ENCODE measurements around the gene RIN3. TPM values are rescaled to one million over a fixed set of nuclear protein-coding genes. Genes with fewer than 3 reads are reported as not detected.

RIN3 gene
- total RNA-seq, 2 donors from 2014 or later = 47.4 to 54.2 TPM

DNA sequence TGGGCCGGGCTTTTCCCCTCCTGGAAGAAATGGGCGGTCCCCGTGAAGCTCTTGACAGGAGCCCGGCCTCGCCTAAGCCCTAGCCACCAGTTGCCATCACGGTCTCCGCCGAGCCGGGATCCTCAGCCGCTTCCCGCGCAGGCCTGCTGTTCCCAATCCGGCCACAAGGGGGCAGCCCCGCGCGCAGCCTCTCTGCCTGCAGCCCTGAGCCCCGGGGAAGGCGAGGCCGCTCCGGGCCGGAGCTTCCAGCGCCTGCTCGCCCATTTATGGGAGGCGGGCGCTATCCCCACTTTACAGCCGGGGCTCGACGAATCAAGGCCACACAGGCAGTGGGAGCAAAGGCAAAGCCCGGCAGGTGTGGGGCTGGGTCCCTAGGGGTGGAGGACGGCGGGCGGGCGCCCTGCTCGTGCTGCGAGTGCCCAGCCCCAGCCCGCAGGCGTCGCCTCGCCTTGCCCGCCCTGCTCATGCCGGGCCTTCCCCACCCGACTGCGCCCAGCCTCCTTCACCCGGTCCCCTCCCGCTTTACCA, 173.4 kb downstream of the RIN3 start:
- ATAC-seq (ENCODE audit: insufficient number of reproducible peaks, low FRiP score, low read depth) = peak; percentile 75
- Histone ChIP-seq H3K36me3 (peaks cover 20% of the 10 kb centered on the region), H3K27me3 (replicated peaks; ENCODE audit: insufficient read depth) (no peaks in the 10 kb centered on the region), H3K27ac (no peak overlapping the region), H3K9me3 (no peaks in the 10 kb centered on the region), H3K4me3 (peak overlapping the region; percentile 63), H3K4me1 (ENCODE audit: control insufficient read depth in 1 of 2, low read depth in 2 of 2) (peaks cover 0 to 12% of the 10 kb centered on the region in 2 donors)
- TF ChIP-seq, protein P1, sequence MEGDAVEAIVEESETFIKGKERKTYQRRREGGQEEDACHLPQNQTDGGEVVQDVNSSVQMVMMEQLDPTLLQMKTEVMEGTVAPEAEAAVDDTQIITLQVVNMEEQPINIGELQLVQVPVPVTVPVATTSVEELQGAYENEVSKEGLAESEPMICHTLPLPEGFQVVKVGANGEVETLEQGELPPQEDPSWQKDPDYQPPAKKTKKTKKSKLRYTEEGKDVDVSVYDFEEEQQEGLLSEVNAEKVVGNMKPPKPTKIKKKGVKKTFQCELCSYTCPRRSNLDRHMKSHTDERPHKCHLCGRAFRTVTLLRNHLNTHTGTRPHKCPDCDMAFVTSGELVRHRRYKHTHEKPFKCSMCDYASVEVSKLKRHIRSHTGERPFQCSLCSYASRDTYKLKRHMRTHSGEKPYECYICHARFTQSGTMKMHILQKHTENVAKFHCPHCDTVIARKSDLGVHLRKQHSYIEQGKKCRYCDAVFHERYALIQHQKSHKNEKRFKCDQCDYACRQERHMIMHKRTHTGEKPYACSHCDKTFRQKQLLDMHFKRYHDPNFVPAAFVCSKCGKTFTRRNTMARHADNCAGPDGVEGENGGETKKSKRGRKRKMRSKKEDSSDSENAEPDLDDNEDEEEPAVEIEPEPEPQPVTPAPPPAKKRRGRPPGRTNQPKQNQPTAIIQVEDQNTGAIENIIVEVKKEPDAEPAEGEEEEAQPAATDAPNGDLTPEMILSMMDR (IDR thresholded peaks at IDR 0.05) = peak; percentile 95
- no peak for DNase-seq (ENCODE audit: low spot score)

DNA sequence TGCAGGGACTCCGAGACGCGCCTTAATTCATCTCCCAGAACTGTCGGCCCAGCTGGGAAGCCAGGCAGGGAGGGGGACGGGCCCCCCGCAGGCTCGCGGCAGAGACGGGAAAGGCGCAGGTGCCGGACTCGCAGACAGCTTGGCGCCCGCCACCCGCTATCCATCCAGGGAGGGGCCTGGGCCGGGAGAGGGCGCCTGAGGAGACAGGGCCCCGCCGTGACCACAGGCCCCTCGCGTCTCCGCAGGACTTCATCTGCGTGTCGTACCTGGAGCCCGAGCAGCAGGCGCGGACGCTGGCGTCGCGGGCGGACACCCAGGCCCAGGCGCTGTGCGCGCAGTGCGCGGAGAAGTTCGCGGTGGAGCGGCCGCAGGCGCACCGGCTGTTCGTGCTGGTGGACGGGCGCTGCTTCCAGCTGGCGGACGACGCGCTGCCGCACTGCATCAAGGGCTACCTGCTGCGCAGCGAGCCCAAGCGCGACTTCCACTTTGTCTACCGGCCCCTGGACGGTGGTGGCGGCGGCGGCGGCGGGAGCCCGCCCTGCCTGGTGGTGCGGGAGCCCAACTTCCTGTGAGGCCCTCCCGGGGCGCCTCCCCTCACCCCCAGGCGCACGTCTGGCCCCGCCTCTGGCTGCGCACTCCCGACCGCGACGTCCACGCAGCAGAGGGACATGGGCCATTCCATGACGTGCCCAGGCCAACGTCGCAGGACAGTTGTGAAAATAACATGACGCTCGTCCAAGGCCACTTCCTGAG, 174.3 kb downstream of the RIN3 start:
- ATAC-seq (ENCODE audit: insufficient number of reproducible peaks, low FRiP score, low read depth) = no peak
- Histone ChIP-seq H3K27me3 (replicated peaks; ENCODE audit: insufficient read depth) (no peaks in the 10 kb centered on the region), H3K9me3 (no peaks in the 10 kb centered on the region), H3K4me1 (ENCODE audit: control insufficient read depth in 1 of 2, low read depth in 2 of 2) (peaks cover 5 to 21% of the 10 kb centered on the region in 2 donors), H3K36me3 (peaks cover 16% of the 10 kb centered on the region), H3K27ac (no peak overlapping the region), H3K4me3 (peak overlapping the region; percentile 63)
- TF ChIP-seq, protein P1 (IDR thresholded peaks at IDR 0.05) = no peak
- DNase-seq (ENCODE audit: low spot score) = no peak

DNA sequence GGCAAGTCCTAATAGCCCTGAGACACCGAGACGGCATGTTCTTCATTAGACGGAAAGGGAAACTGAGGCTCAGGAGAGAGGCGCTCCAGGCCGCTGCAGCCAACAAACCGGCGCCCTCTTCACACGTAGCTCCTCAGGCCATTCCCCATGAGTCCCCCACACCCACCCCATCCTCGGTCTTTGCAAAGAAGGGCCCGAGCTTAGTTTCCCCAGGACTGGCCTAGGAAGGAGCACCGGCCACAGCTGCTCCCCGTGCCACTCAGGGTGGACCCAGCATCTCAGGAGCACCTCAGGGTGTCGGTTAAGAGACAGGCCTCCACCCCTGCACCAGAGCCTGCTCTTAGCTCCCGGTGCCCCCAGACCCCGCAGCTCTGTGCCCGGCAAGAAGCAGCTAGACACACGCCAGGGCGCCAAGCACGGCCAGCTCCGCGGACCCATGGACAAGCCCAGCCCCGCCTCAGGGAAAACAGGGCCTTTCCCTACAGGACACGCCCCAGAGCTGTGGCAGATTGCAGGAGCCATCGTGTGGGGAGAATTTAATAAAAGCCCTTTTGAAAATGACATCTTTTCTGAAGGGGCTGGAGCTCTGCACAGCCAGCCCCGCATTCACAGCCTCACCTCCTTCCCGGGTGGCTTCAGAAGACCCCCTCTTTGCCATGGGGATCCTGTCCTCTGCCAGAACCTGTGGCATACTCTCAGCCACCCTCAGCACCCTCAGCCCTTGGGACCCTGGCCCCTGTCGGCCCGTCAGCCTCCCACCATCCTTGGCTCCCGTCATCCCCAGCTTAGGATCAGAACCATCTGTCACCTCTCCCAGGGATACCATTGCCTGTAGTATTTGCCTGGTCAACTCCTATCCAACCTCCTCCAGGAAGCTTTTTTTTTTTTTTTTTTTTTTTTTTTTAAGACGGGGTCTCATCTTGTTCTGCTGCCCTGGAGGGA, 175.1 kb downstream of the RIN3 start:
- Histone ChIP-seq H3K9me3 (no peaks in the 10 kb centered on the region), H3K4me1 (ENCODE audit: control insufficient read depth in 1 of 2, low read depth in 2 of 2) (peaks cover 5 to 28% of the 10 kb centered on the region in 2 donors), H3K27me3 (replicated peaks; ENCODE audit: insufficient read depth) (no peaks in the 10 kb centered on the region), H3K36me3 (peaks cover 16% of the 10 kb centered on the region), H3K4me3 (no peak overlapping the region), H3K27ac (no peak overlapping the region)
- no peak for ATAC-seq (ENCODE audit: insufficient number of reproducible peaks, low FRiP score, low read depth)
- DNase-seq (ENCODE audit: low spot score) = no peak
- TF ChIP-seq, protein P1 (IDR thresholded peaks at IDR 0.05) = no peak

DNA sequence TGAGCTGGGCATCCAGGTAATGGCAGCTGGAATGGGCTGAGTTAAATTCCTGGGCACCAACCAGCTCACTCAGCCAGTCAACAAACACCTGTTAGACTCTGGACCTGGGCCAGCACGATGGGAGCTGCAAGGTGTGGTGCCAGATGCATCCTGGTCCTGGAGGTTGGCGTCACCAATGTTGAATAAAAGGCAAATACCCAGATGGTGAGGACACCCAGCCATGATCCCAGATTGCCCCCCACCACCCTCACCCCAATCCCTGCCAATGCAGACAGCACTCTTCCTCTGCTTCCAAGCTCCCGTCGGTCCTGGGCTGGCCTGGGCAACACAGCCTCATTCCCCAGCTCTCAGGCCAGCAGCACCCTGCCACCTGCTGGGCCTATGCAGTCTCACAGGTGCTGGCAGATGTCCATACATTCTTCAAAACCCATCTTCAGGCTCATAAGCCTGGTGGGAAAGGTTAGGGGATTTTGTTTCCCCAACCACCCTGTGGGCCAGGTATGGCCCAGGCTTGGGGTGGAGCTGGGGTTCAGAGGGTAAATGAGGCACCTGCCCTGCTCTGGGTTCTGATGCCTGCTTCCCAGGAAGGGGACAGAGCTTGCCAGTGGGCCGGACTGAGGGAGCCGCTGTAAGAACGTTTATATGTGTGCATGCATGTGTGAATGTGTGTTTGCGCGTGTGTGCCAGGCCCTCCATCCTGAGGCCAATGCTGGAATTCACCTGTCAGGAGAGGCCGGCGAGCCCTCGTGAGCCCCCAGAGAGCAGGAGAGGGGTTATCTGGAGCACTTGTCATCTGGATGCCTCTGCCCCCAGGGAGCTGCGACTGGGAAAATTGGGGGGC, 176.8 kb downstream of the RIN3 start:
- no peak overlapping the region for H3K4me3 ChIP-seq
- H3K27ac ChIP-seq = no peak overlapping the region
- ATAC-seq (ENCODE audit: insufficient number of reproducible peaks, low FRiP score, low read depth) = no peak
- peaks cover 5 to 28% of the 10 kb centered on the region in 2 donors for H3K4me1 ChIP-seq (ENCODE audit: control insufficient read depth in 1 of 2, low read depth in 2 of 2)
- H3K36me3 ChIP-seq = peaks cover 11% of the 10 kb centered on the region
- TF ChIP-seq, protein P1 (IDR thresholded peaks at IDR 0.05) = peak; percentile 22
- no peaks in the 10 kb centered on the region for H3K27me3 ChIP-seq (replicated peaks; ENCODE audit: insufficient read depth)
- no peaks in the 10 kb centered on the region for H3K9me3 ChIP-seq
- no peak for DNase-seq (ENCODE audit: low spot score)

All from thoracic aorta (tissue), 2 donors.